ENCODE results near the gene SLC25A3. TPM values are rescaled to one million over a fixed set of nuclear protein-coding genes. Genes with fewer than 3 reads are reported as not detected.

Gene SLC25A3
- total RNA-seq, 1 experiment from 2014 or later: 733 TPM

DNA sequence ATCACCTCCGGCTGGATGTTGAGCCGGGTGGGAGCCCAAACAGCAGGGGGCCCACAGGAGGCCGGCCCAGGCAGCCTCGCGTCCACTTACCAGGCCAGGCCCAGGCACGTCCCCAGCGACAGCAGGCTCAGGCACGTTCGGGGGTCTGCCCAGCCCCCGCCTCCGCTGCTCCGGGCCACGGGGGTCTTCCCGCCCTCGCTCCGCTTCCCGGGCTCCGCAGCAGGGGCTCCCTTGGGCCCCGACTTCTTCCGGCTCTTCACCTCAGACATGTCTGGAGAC is 50.9 kb downstream of the SLC25A3 start:
- peaks cover 16% of the 10 kb centered on the region for H3K4me1 Mint-ChIP-seq
- peaks cover 4% of the 10 kb centered on the region for H3K36me3 Mint-ChIP-seq
- ChIA-PET CTCF (interaction anchor here (0.9 to 1.9 kb wide), 4 partner anchors 51 to 417 kb away, joined by 3 to 8 read pairs (median 4); partner anchors contain the start of gene SLC25A3), POLR2A (interaction anchor here (1.6 kb wide), 1 partner anchor 51 kb away, joined by 8 read pairs; the partner anchor contains the start of gene SLC25A3)
- no peaks in the 10 kb centered on the region; the same call in 1 of the 2 replicates for H3K27me3 Mint-ChIP-seq (ENCODE audit: low read depth)
- H3K9me3 Mint-ChIP-seq: no peaks in the 10 kb centered on the region
- H3K4me3 Mint-ChIP-seq: peak overlapping the region; percentile 95
- peak; percentile 49 for DNase-seq (ENCODE audit: low spot score)
- H3K27ac Mint-ChIP-seq: peak overlapping the region; percentile 96
- peak; percentile 24 for ATAC-seq
- TF ChIP-seq FOXJ3 (CRISPR knock-in tag; IDR thresholded peaks at IDR 0.05; ENCODE audit: borderline replicate concordance): no peak
- TF ChIP-seq, protein P1, sequence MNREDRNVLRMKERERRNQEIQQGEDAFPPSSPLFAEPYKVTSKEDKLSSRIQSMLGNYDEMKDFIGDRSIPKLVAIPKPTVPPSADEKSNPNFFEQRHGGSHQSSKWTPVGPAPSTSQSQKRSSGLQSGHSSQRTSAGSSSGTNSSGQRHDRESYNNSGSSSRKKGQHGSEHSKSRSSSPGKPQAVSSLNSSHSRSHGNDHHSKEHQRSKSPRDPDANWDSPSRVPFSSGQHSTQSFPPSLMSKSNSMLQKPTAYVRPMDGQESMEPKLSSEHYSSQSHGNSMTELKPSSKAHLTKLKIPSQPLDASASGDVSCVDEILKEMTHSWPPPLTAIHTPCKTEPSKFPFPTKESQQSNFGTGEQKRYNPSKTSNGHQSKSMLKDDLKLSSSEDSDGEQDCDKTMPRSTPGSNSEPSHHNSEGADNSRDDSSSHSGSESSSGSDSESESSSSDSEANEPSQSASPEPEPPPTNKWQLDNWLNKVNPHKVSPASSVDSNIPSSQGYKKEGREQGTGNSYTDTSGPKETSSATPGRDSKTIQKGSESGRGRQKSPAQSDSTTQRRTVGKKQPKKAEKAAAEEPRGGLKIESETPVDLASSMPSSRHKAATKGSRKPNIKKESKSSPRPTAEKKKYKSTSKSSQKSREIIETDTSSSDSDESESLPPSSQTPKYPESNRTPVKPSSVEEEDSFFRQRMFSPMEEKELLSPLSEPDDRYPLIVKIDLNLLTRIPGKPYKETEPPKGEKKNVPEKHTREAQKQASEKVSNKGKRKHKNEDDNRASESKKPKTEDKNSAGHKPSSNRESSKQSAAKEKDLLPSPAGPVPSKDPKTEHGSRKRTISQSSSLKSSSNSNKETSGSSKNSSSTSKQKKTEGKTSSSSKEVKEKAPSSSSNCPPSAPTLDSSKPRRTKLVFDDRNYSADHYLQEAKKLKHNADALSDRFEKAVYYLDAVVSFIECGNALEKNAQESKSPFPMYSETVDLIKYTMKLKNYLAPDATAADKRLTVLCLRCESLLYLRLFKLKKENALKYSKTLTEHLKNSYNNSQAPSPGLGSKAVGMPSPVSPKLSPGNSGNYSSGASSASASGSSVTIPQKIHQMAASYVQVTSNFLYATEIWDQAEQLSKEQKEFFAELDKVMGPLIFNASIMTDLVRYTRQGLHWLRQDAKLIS (CRISPR knock-in tag; IDR thresholded peaks at IDR 0.05; ENCODE audit: borderline replicate concordance): no peak
- TF ChIP-seq ZNF263 (CRISPR knock-in tag; IDR thresholded peaks at IDR 0.05; ENCODE audit: low read depth): no peak
- no peak for TF ChIP-seq ZNF138 (CRISPR knock-in tag; conservative IDR thresholded peaks at IDR 0.05)
- no peak for TF ChIP-seq NR1H2 (CRISPR knock-in tag; IDR thresholded peaks at IDR 0.05)
- no peak for TF ChIP-seq ZNF396 (CRISPR knock-in tag; IDR thresholded peaks at IDR 0.05; ENCODE audit: borderline replicate concordance)
- TF ChIP-seq, protein P2, sequence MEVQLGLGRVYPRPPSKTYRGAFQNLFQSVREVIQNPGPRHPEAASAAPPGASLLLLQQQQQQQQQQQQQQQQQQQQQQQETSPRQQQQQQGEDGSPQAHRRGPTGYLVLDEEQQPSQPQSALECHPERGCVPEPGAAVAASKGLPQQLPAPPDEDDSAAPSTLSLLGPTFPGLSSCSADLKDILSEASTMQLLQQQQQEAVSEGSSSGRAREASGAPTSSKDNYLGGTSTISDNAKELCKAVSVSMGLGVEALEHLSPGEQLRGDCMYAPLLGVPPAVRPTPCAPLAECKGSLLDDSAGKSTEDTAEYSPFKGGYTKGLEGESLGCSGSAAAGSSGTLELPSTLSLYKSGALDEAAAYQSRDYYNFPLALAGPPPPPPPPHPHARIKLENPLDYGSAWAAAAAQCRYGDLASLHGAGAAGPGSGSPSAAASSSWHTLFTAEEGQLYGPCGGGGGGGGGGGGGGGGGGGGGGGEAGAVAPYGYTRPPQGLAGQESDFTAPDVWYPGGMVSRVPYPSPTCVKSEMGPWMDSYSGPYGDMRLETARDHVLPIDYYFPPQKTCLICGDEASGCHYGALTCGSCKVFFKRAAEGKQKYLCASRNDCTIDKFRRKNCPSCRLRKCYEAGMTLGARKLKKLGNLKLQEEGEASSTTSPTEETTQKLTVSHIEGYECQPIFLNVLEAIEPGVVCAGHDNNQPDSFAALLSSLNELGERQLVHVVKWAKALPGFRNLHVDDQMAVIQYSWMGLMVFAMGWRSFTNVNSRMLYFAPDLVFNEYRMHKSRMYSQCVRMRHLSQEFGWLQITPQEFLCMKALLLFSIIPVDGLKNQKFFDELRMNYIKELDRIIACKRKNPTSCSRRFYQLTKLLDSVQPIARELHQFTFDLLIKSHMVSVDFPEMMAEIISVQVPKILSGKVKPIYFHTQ (CRISPR knock-in tag; IDR thresholded peaks at IDR 0.05): no peak
- no peak for TF ChIP-seq ZNF317 (CRISPR knock-in tag; IDR thresholded peaks at IDR 0.05; ENCODE audit: borderline replicate concordance, low read depth)
- TF ChIP-seq ZNF416 (CRISPR knock-in tag; IDR thresholded peaks at IDR 0.05): peak; percentile 86
- TF ChIP-seq, protein P3, sequence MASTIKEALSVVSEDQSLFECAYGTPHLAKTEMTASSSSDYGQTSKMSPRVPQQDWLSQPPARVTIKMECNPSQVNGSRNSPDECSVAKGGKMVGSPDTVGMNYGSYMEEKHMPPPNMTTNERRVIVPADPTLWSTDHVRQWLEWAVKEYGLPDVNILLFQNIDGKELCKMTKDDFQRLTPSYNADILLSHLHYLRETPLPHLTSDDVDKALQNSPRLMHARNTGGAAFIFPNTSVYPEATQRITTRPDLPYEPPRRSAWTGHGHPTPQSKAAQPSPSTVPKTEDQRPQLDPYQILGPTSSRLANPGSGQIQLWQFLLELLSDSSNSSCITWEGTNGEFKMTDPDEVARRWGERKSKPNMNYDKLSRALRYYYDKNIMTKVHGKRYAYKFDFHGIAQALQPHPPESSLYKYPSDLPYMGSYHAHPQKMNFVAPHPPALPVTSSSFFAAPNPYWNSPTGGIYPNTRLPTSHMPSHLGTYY (CRISPR knock-in tag; IDR thresholded peaks at IDR 0.05): no peak
- TF ChIP-seq, protein P4, sequence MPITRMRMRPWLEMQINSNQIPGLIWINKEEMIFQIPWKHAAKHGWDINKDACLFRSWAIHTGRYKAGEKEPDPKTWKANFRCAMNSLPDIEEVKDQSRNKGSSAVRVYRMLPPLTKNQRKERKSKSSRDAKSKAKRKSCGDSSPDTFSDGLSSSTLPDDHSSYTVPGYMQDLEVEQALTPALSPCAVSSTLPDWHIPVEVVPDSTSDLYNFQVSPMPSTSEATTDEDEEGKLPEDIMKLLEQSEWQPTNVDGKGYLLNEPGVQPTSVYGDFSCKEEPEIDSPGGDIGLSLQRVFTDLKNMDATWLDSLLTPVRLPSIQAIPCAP (CRISPR knock-in tag; IDR thresholded peaks at IDR 0.05): no peak
- TF ChIP-seq GRHL2 (CRISPR knock-in tag; IDR thresholded peaks at IDR 0.05; ENCODE audit: insufficient replicate concordance, severe bottlenecking): no peak
- TF ChIP-seq GABPB1 (CRISPR knock-in tag; IDR thresholded peaks at IDR 0.05): peak; percentile 41; the same call in 1 of the 2 replicates
- no peak for TF ChIP-seq EMX1 (CRISPR knock-in tag; IDR thresholded peaks at IDR 0.05)
- TF ChIP-seq, protein P5, sequence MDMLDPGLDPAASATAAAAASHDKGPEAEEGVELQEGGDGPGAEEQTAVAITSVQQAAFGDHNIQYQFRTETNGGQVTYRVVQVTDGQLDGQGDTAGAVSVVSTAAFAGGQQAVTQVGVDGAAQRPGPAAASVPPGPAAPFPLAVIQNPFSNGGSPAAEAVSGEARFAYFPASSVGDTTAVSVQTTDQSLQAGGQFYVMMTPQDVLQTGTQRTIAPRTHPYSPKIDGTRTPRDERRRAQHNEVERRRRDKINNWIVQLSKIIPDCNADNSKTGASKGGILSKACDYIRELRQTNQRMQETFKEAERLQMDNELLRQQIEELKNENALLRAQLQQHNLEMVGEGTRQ (CRISPR knock-in tag; IDR thresholded peaks at IDR 0.05): no peak
- no peak for TF ChIP-seq JUN (CRISPR knock-in tag; IDR thresholded peaks at IDR 0.05)
- no peak for TF ChIP-seq ATF1 (CRISPR knock-in tag; IDR thresholded peaks at IDR 0.05)
- TF ChIP-seq CBFB (CRISPR knock-in tag; IDR thresholded peaks at IDR 0.05; ENCODE audit: low read depth): no peak
- TF ChIP-seq, protein P6, sequence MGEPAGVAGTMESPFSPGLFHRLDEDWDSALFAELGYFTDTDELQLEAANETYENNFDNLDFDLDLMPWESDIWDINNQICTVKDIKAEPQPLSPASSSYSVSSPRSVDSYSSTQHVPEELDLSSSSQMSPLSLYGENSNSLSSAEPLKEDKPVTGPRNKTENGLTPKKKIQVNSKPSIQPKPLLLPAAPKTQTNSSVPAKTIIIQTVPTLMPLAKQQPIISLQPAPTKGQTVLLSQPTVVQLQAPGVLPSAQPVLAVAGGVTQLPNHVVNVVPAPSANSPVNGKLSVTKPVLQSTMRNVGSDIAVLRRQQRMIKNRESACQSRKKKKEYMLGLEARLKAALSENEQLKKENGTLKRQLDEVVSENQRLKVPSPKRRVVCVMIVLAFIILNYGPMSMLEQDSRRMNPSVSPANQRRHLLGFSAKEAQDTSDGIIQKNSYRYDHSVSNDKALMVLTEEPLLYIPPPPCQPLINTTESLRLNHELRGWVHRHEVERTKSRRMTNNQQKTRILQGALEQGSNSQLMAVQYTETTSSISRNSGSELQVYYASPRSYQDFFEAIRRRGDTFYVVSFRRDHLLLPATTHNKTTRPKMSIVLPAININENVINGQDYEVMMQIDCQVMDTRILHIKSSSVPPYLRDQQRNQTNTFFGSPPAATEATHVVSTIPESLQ (CRISPR knock-in tag; IDR thresholded peaks at IDR 0.05): no peak
- no peak for TF ChIP-seq ZBTB21 (CRISPR knock-in tag; IDR thresholded peaks at IDR 0.05; ENCODE audit: borderline replicate concordance)
- TF ChIP-seq JAZF1 (CRISPR knock-in tag; IDR thresholded peaks at IDR 0.05): no peak
- TF ChIP-seq NFATC4 (CRISPR knock-in tag; IDR thresholded peaks at IDR 0.05): no peak
- TF ChIP-seq TEAD1 (CRISPR knock-in tag; IDR thresholded peaks at IDR 0.05): no peak; the same call in 1 of the 2 replicates
- TF ChIP-seq, protein P7, sequence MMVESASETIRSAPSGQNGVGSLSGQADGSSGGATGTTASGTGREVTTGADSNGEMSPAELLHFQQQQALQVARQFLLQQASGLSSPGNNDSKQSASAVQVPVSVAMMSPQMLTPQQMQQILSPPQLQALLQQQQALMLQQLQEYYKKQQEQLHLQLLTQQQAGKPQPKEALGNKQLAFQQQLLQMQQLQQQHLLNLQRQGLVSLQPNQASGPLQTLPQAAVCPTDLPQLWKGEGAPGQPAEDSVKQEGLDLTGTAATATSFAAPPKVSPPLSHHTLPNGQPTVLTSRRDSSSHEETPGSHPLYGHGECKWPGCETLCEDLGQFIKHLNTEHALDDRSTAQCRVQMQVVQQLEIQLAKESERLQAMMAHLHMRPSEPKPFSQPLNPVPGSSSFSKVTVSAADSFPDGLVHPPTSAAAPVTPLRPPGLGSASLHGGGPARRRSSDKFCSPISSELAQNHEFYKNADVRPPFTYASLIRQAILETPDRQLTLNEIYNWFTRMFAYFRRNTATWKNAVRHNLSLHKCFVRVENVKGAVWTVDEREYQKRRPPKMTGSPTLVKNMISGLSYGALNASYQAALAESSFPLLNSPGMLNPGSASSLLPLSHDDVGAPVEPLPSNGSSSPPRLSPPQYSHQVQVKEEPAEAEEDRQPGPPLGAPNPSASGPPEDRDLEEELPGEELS (CRISPR knock-in tag; IDR thresholded peaks at IDR 0.05): 0 out of 2 replicates have a peak, but pooled peaks have one; percentile 23
- no peak for TF ChIP-seq NFE2L1 (CRISPR knock-in tag; IDR thresholded peaks at IDR 0.05)
- no peak for TF ChIP-seq ZNF232 (CRISPR knock-in tag; IDR thresholded peaks at IDR 0.05)
